ENCODE measurements around the gene ZNF750.

GRCh38 chr17:82816358-82816757, 23.5 kb downstream of the ZNF750 start:
- TF ChIP-seq CTCF (IDR thresholded peaks at IDR 0.05) (no peak), POLR2A (IDR thresholded peaks at IDR 0.05) (no peak)

All from lower leg skin (tissue), 3 donors.